Retinal pigment epithelial cell (primary cell): Measurements from ENCODE around the gene B3GNT5.

Experiments used
- DNase-seq: peaks from one replicate; pipeline ENCODE4 v3.0.0-alpha.2; 2010; ENCODE audit warnings: low read depth
- H3K4me3 ChIP-seq: 2 replicates; pipeline ENCODE4 v1.5.1; 2011; ENCODE audit warnings: mild to moderate bottlenecking, low read length, control low read depth, moderate library complexity
- CTCF ChIP-seq: conservative IDR thresholded peaks from 2 replicates; pipeline ENCODE4 v1.5.1; 2011; ENCODE audit warnings: low read depth, low read length, control low read depth, inconsistent platforms

The B3GNT5 gene

GRCh38 chr3:183265157-183265642, 12.1 kb downstream of the B3GNT5 start:
- peak overlapping the region; percentile 24 for H3K4me3 ChIP-seq
- no peak for TF ChIP-seq CTCF

GRCh38 chr3:183265834-183266417, 12.9 kb downstream of the B3GNT5 start:
- no peak overlapping the region for H3K4me3 ChIP-seq
- DNase-seq, result no peak
- no peak for TF ChIP-seq CTCF

More at GRCh38 chr3:183265157-183265642, 12.1 kb downstream of the B3GNT5 start:
- DNase-seq, result no peak

- H3K4me3 ChIP-seq, result no peak overlapping the region
- no peak for DNase-seq
- TF ChIP-seq CTCF, result no peak
Observed at GRCh38 chr3:183266454-183266853, 13.4 kb downstream of the B3GNT5 start.

GRCh38 chr3:183267140-183267539, 14.1 kb downstream of the B3GNT5 start:
- TF ChIP-seq CTCF, result no peak
- no peak overlapping the region for H3K4me3 ChIP-seq
- DNase-seq, result no peak

- TF ChIP-seq CTCF, result no peak
- no peak for DNase-seq
- H3K4me3 ChIP-seq, result no peak overlapping the region
Observed at GRCh38 chr3:183268366-183268765, 15.3 kb downstream of the B3GNT5 start.

- TF ChIP-seq CTCF, result no peak
- H3K4me3 ChIP-seq, result no peak overlapping the region
- DNase-seq, result no peak
Observed at GRCh38 chr3:183269345-183269744, 16.3 kb downstream of the B3GNT5 start.

- no peak for DNase-seq
- TF ChIP-seq CTCF, result no peak
- no peak overlapping the region for H3K4me3 ChIP-seq
Observed at GRCh38 chr3:183270344-183270743, 17.3 kb downstream of the B3GNT5 start.
